DOHH2 (cell line): ENCODE results near the gene RGS4.

ENCODE experiments used
- H3F3A ChIP-seq: fragments of 200-600 bp; sonication (generic), shearing (Covaris generic); 2 replicates; pipeline ENCODE4 v1.6.0; 2016; ENCODE audit warnings: antibody characterized with exemption, mild to moderate bottlenecking; ENCODE audit not compliant: control insufficient read depth, insufficient read depth
- H3K27ac ChIP-seq: fragments of 200-600 bp; sonication (generic); 2 replicates; pipeline ENCODE4 v1.5.1; 2014; ENCODE audit warnings: low read depth, mild to moderate bottlenecking, low read length, moderate library complexity
- H3K27me3 ChIP-seq: fragments of 200-600 bp; sonication (generic); 2 replicates; pipeline ENCODE4 v1.6.1; 2014; ENCODE audit warnings: mild to moderate bottlenecking, low read length, mixed read lengths; ENCODE audit not compliant: control insufficient read depth
- H3K36me3 ChIP-seq: fragments of 200-600 bp; sonication (generic); 2 replicates; pipeline ENCODE4 v1.6.1; 2014; ENCODE audit warnings: mild to moderate bottlenecking, low read length, moderate library complexity, mixed read lengths; ENCODE audit not compliant: control insufficient read depth
- H3K4me1 ChIP-seq: fragments of 200-600 bp; sonication (generic); 2 replicates; pipeline ENCODE4 v1.6.1; 2014; ENCODE audit warnings: mild to moderate bottlenecking, low read length, mixed read lengths; ENCODE audit not compliant: control insufficient read depth
- H3K4me2 ChIP-seq: fragments of 200-600 bp; sonication (generic); 2 replicates; pipeline ENCODE4 v1.6.0; 2014; ENCODE audit warnings: mild to moderate bottlenecking, low read length, moderate library complexity
- H3K4me3 ChIP-seq: fragments of 200-600 bp; sonication (generic); 2 replicates; pipeline ENCODE4 v1.5.1; 2014; ENCODE audit warnings: mild to moderate bottlenecking, low read length, mixed read lengths
- H3K79me2 ChIP-seq: fragments of 200-600 bp; sonication (generic); 2 replicates; pipeline ENCODE4 v1.6.1; 2014; ENCODE audit warnings: mild to moderate bottlenecking, low read length, mixed read lengths; ENCODE audit not compliant: control insufficient read depth
- H3K9me2 ChIP-seq: fragments of 200-600 bp; sonication (generic); replicated peaks from 2 replicates; pipeline ENCODE4 v1.6.1; 2014; ENCODE audit warnings: mild to moderate bottlenecking, low read length, mixed read lengths; ENCODE audit not compliant: control insufficient read depth
- H3K9me3 ChIP-seq: fragments of 200-600 bp; sonication (generic); 2 replicates; pipeline ENCODE4 v1.6.1; 2014; ENCODE audit warnings: antibody characterized with exemption, low read length, mixed read lengths; ENCODE audit not compliant: control insufficient read depth, insufficient read depth
- H4K20me1 ChIP-seq: fragments of 200-600 bp; sonication (generic); 2 replicates; pipeline ENCODE4 v1.6.0; 2014; ENCODE audit warnings: low read depth, mild to moderate bottlenecking, antibody characterized with exemption, low read length, moderate library complexity; ENCODE audit not compliant: control insufficient read depth, insufficient read depth
- EZH2phosphoT487 ChIP-seq: fragments of 200-600 bp; sonication (generic); IDR thresholded peaks from 2 replicates; pipeline ENCODE4 v1.6.1; 2017; ENCODE audit warnings: borderline replicate concordance, mild to moderate bottlenecking, antibody characterized with exemption, low read length, moderate library complexity, mixed read lengths
- TF ChIP-seq, protein P1 (sequence below): fragments of 200-600 bp; sonication (generic); IDR thresholded peaks from one replicate; pipeline ENCODE4 v1.5.1; 2014; ENCODE audit warnings: antibody characterized with exemption, mild to moderate bottlenecking, low read depth, low read length; ENCODE audit not compliant: poor library complexity, severe bottlenecking

Gene RGS4

GRCh38 chr1:163066168-163066567 is 3.0 kb upstream of the RGS4 start:
- Histone ChIP-seq H3K4me1 (no peaks in the 10 kb centered on the region), H3K9me2 (no peaks in the 10 kb centered on the region), H3K36me3 (no peaks in the 10 kb centered on the region), H4K20me1 (no peaks in the 10 kb centered on the region), H3K9me3 (no peaks in the 10 kb centered on the region), H3K4me2 (no peak overlapping the region), H3K27ac (no peak overlapping the region), H3K27me3 (peaks cover 2% of the 10 kb centered on the region; the same call in 1 of the 2 replicates), H3K4me3 (no peak overlapping the region), H3F3A (no peaks in the 10 kb centered on the region), H3K79me2 (no peaks in the 10 kb centered on the region)
- TF ChIP-seq, protein P1, sequence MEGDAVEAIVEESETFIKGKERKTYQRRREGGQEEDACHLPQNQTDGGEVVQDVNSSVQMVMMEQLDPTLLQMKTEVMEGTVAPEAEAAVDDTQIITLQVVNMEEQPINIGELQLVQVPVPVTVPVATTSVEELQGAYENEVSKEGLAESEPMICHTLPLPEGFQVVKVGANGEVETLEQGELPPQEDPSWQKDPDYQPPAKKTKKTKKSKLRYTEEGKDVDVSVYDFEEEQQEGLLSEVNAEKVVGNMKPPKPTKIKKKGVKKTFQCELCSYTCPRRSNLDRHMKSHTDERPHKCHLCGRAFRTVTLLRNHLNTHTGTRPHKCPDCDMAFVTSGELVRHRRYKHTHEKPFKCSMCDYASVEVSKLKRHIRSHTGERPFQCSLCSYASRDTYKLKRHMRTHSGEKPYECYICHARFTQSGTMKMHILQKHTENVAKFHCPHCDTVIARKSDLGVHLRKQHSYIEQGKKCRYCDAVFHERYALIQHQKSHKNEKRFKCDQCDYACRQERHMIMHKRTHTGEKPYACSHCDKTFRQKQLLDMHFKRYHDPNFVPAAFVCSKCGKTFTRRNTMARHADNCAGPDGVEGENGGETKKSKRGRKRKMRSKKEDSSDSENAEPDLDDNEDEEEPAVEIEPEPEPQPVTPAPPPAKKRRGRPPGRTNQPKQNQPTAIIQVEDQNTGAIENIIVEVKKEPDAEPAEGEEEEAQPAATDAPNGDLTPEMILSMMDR: no peak
- TF ChIP-seq EZH2phosphoT487: no peak

DNA sequence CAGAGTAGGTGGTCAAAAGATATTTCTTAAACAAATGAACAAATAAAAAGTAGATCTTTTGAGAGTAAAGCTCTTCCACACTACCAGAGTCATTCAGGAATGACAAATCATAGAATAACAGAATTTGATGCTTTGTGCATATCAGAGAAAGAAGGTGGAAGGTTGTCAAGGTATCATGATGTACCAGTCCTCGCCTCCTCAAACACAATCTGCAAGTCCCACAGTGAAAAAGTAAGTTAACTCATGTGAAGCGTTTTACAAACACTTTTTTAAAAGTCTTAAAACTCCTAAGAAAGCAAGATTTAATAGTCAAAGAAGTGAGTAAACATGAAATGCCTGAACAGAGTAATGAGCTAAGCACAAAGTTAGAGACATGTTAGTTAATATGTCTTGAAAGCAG is 2.5 kb upstream of the RGS4 start:
- Histone ChIP-seq H3K9me3 (no peaks in the 10 kb centered on the region), H3K79me2 (no peaks in the 10 kb centered on the region), H3K27me3 (peaks cover 2% of the 10 kb centered on the region; the same call in 1 of the 2 replicates), H3K4me1 (no peaks in the 10 kb centered on the region), H3K27ac (no peak overlapping the region), H3F3A (no peaks in the 10 kb centered on the region), H3K4me3 (no peak overlapping the region), H3K4me2 (no peak overlapping the region), H3K36me3 (no peaks in the 10 kb centered on the region), H3K9me2 (no peaks in the 10 kb centered on the region), H4K20me1 (no peaks in the 10 kb centered on the region)
- TF ChIP-seq EZH2phosphoT487: no peak
- TF ChIP-seq, protein P1: no peak

DNA sequence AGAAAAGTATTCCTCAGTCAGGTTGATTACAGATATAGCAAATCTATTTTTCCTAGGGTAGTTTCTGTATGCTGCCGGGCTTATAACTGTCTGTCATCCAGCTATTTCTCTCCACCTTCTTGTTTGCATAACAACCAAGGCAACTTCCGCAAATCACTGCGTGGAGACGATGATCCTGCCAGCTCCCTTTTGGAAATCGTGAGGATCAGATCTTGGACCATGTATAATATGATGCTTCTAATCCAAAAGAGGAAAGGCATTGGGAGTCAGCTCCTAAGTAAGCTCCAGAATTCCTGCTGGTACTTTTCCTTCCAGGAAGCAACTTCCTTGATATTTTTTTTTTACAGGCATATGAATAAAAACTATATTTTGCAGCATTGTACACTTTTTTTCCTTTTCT is 445 bp upstream of the RGS4 start:
- peaks cover 5% of the 10 kb centered on the region; the same call in 1 of the 2 replicates for H3K27me3 ChIP-seq
- H3K9me2 ChIP-seq: no peaks in the 10 kb centered on the region
- no peaks in the 10 kb centered on the region for H3K4me1 ChIP-seq
- no peaks in the 10 kb centered on the region for H3K79me2 ChIP-seq
- TF ChIP-seq, protein P1: no peak
- TF ChIP-seq EZH2phosphoT487: no peak
- no peaks in the 10 kb centered on the region for H3K36me3 ChIP-seq
- no peak overlapping the region for H3K4me3 ChIP-seq
- H3K27ac ChIP-seq: no peak overlapping the region
- no peaks in the 10 kb centered on the region for H3F3A ChIP-seq
- H4K20me1 ChIP-seq: no peaks in the 10 kb centered on the region
- no peak overlapping the region for H3K4me2 ChIP-seq
- no peaks in the 10 kb centered on the region for H3K9me3 ChIP-seq
